Naive thymus-derived CD4-positive, alpha-beta T cell (primary cell): ENCODE data around the gene B3GLCT. TPM values are rescaled to one million over a fixed set of nuclear protein-coding genes. Genes with fewer than 3 reads are reported as not detected.

Experiments used
- ATAC-seq: fragments of 150-1000 bp; cut with Tn5 transposase; 2 replicates; pipeline ENCODE4 v1.10.0; 2021; ENCODE audit warnings: mild to moderate bottlenecking, moderate library complexity
- CTCF ChIA-PET: fragments of 350-600 bp; sonication (Branson Sonifier 250); formaldehyde crosslinking; loops from one replicate; lab custom pipeline; 2021; ENCODE audit warnings: antibody characterized with exemption; lab: Charles Lee
- POLR2A ChIA-PET: fragments of 350-600 bp; sonication (Branson Sonifier 250); formaldehyde crosslinking; loops from one replicate; lab custom pipeline; 2021; ENCODE audit warnings: antibody characterized with exemption, inconsistent platforms; lab: Charles Lee
- DNase-seq, 9 donors: peaks; one replicate each; pipeline versions ENCODE4 v3.0.0 to v3.0.0-alpha.2; 2020 to 2022; ENCODE audit warnings: mixed read lengths in 1 of 9
- H3K27ac ChIP-seq: one replicate; pipeline ENCODE4 v1.7.0; 2013; ENCODE audit warnings: mild to moderate bottlenecking, low read depth, low read length, moderate library complexity
- H3K27me3 ChIP-seq, 2 donors: one replicate each; pipeline ENCODE4 v1.7.0; 2013; ENCODE audit warnings: low read length in 2 of 2, mild to moderate bottlenecking in 2 of 2, moderate library complexity in 2 of 2; ENCODE audit not compliant: control insufficient read depth in 2 of 2, insufficient read depth in 2 of 2
- H3K36me3 ChIP-seq, 3 experiments: 1 replicate in 2 of 3; 2 replicates in 1 of 3; pipeline ENCODE4 v1.7.0; 2013; ENCODE audit warnings: low read length in 3 of 3, mild to moderate bottlenecking in 3 of 3, moderate library complexity in 1 of 3; ENCODE audit not compliant: insufficient read depth in 3 of 3, control insufficient read depth in 2 of 3
- H3K4me1 ChIP-seq, 2 donors: one replicate each; pipeline ENCODE4 v1.7.0; 2013; ENCODE audit warnings: low read length in 2 of 2, mild to moderate bottlenecking in 2 of 2, moderate library complexity in 1 of 2; ENCODE audit not compliant: control insufficient read depth in 2 of 2, insufficient read depth in 2 of 2
- H3K4me3 ChIP-seq: 2 replicates; pipeline ENCODE4 v1.7.0; 2013; ENCODE audit warnings: mild to moderate bottlenecking, low read length
- H3K9me3 ChIP-seq, 3 experiments: 1 replicate in 2 of 3; 2 replicates in 1 of 3; pipeline ENCODE4 v1.7.0; 2013; ENCODE audit warnings: low read length in 3 of 3; ENCODE audit not compliant: control insufficient read depth in 2 of 3
- H3K27ac Mint-ChIP-seq, 9 donors: one replicate each; pipeline ENCODE4 v1.8.0; 2020 to 2022; ENCODE audit warnings: mixed read lengths in 9 of 9, mild to moderate bottlenecking in 8 of 9, moderate library complexity in 5 of 9, inconsistent platforms in 2 of 9
- H3K27me3 Mint-ChIP-seq, 5 donors: one replicate each; pipeline ENCODE4 v1.8.0; 2021 to 2022; ENCODE audit warnings: mixed read lengths in 5 of 5, mild to moderate bottlenecking in 1 of 5
- H3K36me3 Mint-ChIP-seq, 5 donors: one replicate each; pipeline ENCODE4 v1.8.0; 2020 to 2022; ENCODE audit warnings: mixed read lengths in 5 of 5, mild to moderate bottlenecking in 3 of 5, inconsistent platforms in 1 of 5
- H3K4me1 Mint-ChIP-seq, 7 donors: one replicate each; pipeline ENCODE4 v1.8.0; 2020 to 2022; ENCODE audit warnings: mixed read lengths in 7 of 7, mild to moderate bottlenecking in 3 of 7, inconsistent platforms in 1 of 7
- H3K4me3 Mint-ChIP-seq, 10 donors: one replicate each; pipeline ENCODE4 v1.8.0; 2020 to 2022; ENCODE audit warnings: mild to moderate bottlenecking in 10 of 10, mixed read lengths in 10 of 10, moderate library complexity in 6 of 10, inconsistent platforms in 2 of 10
- H3K9me3 Mint-ChIP-seq, 11 donors: one replicate each; pipeline ENCODE4 v1.8.0; 2020 to 2022; ENCODE audit warnings: mixed read lengths in 11 of 11, mild to moderate bottlenecking in 4 of 11, inconsistent platforms in 1 of 11, moderate library complexity in 1 of 11
- intact Hi-C, 2 donors: fragments of 100-400 bp; cut with micrococcal nuclease; formaldehyde crosslinking; loops; one replicate each; pipeline ENCODE4 v1.15.1; 2023
- polyA plus RNA-seq, 2 donors: library from polyadenylated mRNA; unstranded; fragments of 300-500 nt; fragmentation: Illumina TruSeq; gene quantifications; one replicate each; pipeline ENCODE4 v1.2.3, GENCODE V29; 2021
- total RNA-seq, 6 experiments: library from RNA in 5 of 6; stranded (reverse) in 5 of 6; gene quantifications; 1 replicate in 5 of 6; 2 replicates in 1 of 6; pipeline ENCODE4 v1.2.3 and lab custom pipeline; 2021 to 2026

Gene B3GLCT
- total RNA-seq = 1 to 10 TPM; 3.7 to 4.6 (median 4.4) TPM
- polyA plus RNA-seq = 1 to 10 TPM; 4.9 to 5.3 TPM
- 9.8 reads per million, percentile 35 among the genes with 10 or more reads in this experiment for total RNA-seq (lab: John Stamatoyannopoulos, UW)

GRCh38 chr13:31199849-31200636 lies at the start of gene B3GLCT:
TSS of gene B3GLCT (plus strand) at chr13:31199975. CDS start at chr13:31200085, 110 bp downstream.
- ChIA-PET CTCF (interaction anchor here (0.9 to 1.0 kb wide), 2 partner anchors 12 to 37 kb away, joined by 3 to 5 read pairs; no protein-coding TSS in a partner anchor), POLR2A (interaction anchor here (0.6 to 1.8 kb wide), 8 partner anchors 20 to 1317 kb away, joined by 3 to 16 read pairs (median 3); partner anchors contain the start of gene HSPH1)
- peak within 1 kb of the TSS; percentile 65 for H3K4me3 ChIP-seq
- no peaks in the 10 kb centered on the region for H3K27me3 ChIP-seq
- ATAC-seq = peak; percentile 88
- DNase-seq = peak; percentile 70 to 90 (median 86)
- peaks cover 5 to 6% of the 10 kb centered on the region in 2 donors for H3K4me1 ChIP-seq
- peak within 1 kb of the TSS; percentile 83 to 92 (median 89) for H3K4me3 Mint-ChIP-seq
- H3K36me3 ChIP-seq = no peaks in the 10 kb centered on the region
- intact Hi-C loops = loop anchor here (1.0 to 10.0 kb wide), 7 partner anchors 38 to 1385 kb away; partner anchors contain the start of genes BRCA2 (in 1 of the 2), PDS5B (in 1 of the 2), USPL1 (in 1 of the 2) and ZAR1L (in 1 of the 2)
- no peaks in the 10 kb centered on the region for H3K9me3 ChIP-seq
- H3K9me3 Mint-ChIP-seq = no peaks in the 10 kb centered on the region
- peak within 1 kb of the TSS; percentile 82 for H3K27ac ChIP-seq
- H3K36me3 Mint-ChIP-seq = no peaks in the 10 kb centered on the region
- H3K27ac Mint-ChIP-seq = peak within 1 kb of the TSS; percentile 78 to 94 (median 92)
- peaks cover 13 to 28% (median 23%) of the 10 kb centered on the region in 7 donors for H3K4me1 Mint-ChIP-seq
- H3K27me3 Mint-ChIP-seq = peaks cover 0 to 19% (median 0%) of the 10 kb centered on the region in 5 donors

GRCh38 chr13:31150315-31150985 lies 49.3 kb upstream of the B3GLCT start:
- DNase-seq (no peak), ATAC-seq (no peak)
- no peaks in the 10 kb centered on the region for H3K9me3 Mint-ChIP-seq
- H3K27me3 ChIP-seq = no peaks in the 10 kb centered on the region
- no peak overlapping the region for H3K4me3 Mint-ChIP-seq
- H3K27ac ChIP-seq = no peak overlapping the region
- peak overlapping the region in 7 of 9 donors; percentile 4 to 68 (median 15) for H3K27ac Mint-ChIP-seq
- H3K36me3 ChIP-seq = peaks cover 33 to 79% (median 66%) of the 10 kb centered on the region in 3 experiments
- H3K9me3 ChIP-seq = no peaks in the 10 kb centered on the region
- CTCF ChIA-PET = no interaction called here
- H3K4me1 Mint-ChIP-seq = peaks cover 12 to 30% (median 23%) of the 10 kb centered on the region in 7 donors
- H3K4me1 ChIP-seq = no peaks in the 10 kb centered on the region
- H3K36me3 Mint-ChIP-seq = peaks cover 26 to 66% (median 46%) of the 10 kb centered on the region in 5 donors
- H3K27me3 Mint-ChIP-seq = no peaks in the 10 kb centered on the region
- intact Hi-C loops = no loop called here
- no peak overlapping the region for H3K4me3 ChIP-seq
- POLR2A ChIA-PET = interaction anchor here (1.3 kb wide), 1 partner anchor 11 kb away, joined by 3 read pairs; no protein-coding TSS in a partner anchor

GRCh38 chr13:31151837-31152236 lies 47.9 kb upstream of the B3GLCT start:
- no peaks in the 10 kb centered on the region for H3K4me1 ChIP-seq
- ATAC-seq (no peak), DNase-seq (no peak)
- POLR2A ChIA-PET = interaction anchor here (1.6 kb wide), 1 partner anchor 48 kb away, joined by 4 read pairs; the partner anchor contains the start of gene B3GLCT
- no peaks in the 10 kb centered on the region for H3K27me3 ChIP-seq
- Mint-ChIP-seq H3K27ac (no peak overlapping the region), H3K27me3 (no peaks in the 10 kb centered on the region), H3K4me3 (no peak overlapping the region), H3K36me3 (peaks cover 26 to 60% (median 42%) of the 10 kb centered on the region in 5 donors), H3K9me3 (no peaks in the 10 kb centered on the region), H3K4me1 (peaks cover 12 to 29% (median 21%) of the 10 kb centered on the region in 7 donors)
- CTCF ChIA-PET = no interaction called here
- H3K9me3 ChIP-seq = no peaks in the 10 kb centered on the region
- H3K4me3 ChIP-seq = no peak overlapping the region
- no peak overlapping the region for H3K27ac ChIP-seq
- peaks cover 31 to 69% (median 64%) of the 10 kb centered on the region in 3 experiments for H3K36me3 ChIP-seq
- intact Hi-C loops = loop anchor here in 1 of 2 donors (2.0 kb wide), 1 partner anchor 17 kb away; no protein-coding TSS in a partner anchor

GRCh38 chr13:31154939-31155338 lies 44.8 kb upstream of the B3GLCT start:
- no peak overlapping the region for H3K4me3 ChIP-seq
- CTCF ChIA-PET = no interaction called here
- no peak overlapping the region for H3K27ac ChIP-seq
- DNase-seq (no peak), ATAC-seq (no peak)
- Mint-ChIP-seq H3K9me3 (no peaks in the 10 kb centered on the region), H3K27ac (peak overlapping the region in 2 of 9 donors; percentile 44 to 60), H3K36me3 (peaks cover 21 to 50% (median 32%) of the 10 kb centered on the region in 5 donors), H3K4me1 (peaks cover 19 to 49% (median 42%) of the 10 kb centered on the region in 7 donors), H3K27me3 (no peaks in the 10 kb centered on the region), H3K4me3 (no peak overlapping the region)
- H3K4me1 ChIP-seq = peaks cover 10 to 12% of the 10 kb centered on the region in 2 donors
- H3K36me3 ChIP-seq = peaks cover 15 to 50% (median 43%) of the 10 kb centered on the region in 3 experiments
- intact Hi-C loops = no loop called here
- no peaks in the 10 kb centered on the region for H3K27me3 ChIP-seq
- POLR2A ChIA-PET = no interaction called here
- H3K9me3 ChIP-seq = no peaks in the 10 kb centered on the region

- peaks cover 25 to 55% (median 52%) of the 10 kb centered on the region in 7 donors for H3K4me1 Mint-ChIP-seq
- peak overlapping the region; percentile 22 to 97 (median 93) for H3K4me3 Mint-ChIP-seq
- Histone ChIP-seq H3K27me3 (no peaks in the 10 kb centered on the region), H3K36me3 (peaks cover 7 to 15% (median 8%) of the 10 kb centered on the region in 3 experiments), H3K9me3 (no peaks in the 10 kb centered on the region), H3K27ac (no peak overlapping the region), H3K4me3 (peak overlapping the region; percentile 89), H3K4me1 (peaks cover 22 to 26% of the 10 kb centered on the region in 2 donors)
- peaks cover 7 to 21% (median 17%) of the 10 kb centered on the region in 5 donors for H3K36me3 Mint-ChIP-seq
- POLR2A ChIA-PET = interaction anchor here (1.1 kb wide), 1 partner anchor 10 kb away, joined by 3 read pairs; no protein-coding TSS in a partner anchor
- DNase-seq = no peak
- ATAC-seq = no peak
- H3K9me3 Mint-ChIP-seq = no peaks in the 10 kb centered on the region
- CTCF ChIA-PET = no interaction called here
- intact Hi-C loops = no loop called here
- H3K27me3 Mint-ChIP-seq = peaks cover 0 to 3% (median 0%) of the 10 kb centered on the region in 5 donors
- H3K27ac Mint-ChIP-seq = peak overlapping the region in 4 of 9 donors; percentile 10 to 99 (median 72)
Observed at GRCh38 chr13:31159306-31159705, 40.5 kb upstream of the B3GLCT start.
